Stimulated activated CD4-positive, alpha-beta T cell treated with anti-CD3 and anti-CD28 coated beads, Interleukin-2, amount 100 ng/mL, for 48 hours (primary cell): ENCODE results near the gene CXCL10.
"Not testable (repeated sequence)": the region's sequence is repeated elsewhere in the genome, so short reads cannot be mapped to it uniquely, and the experiment has no call there.

ENCODE experiments used
- DNase-seq, 2 donors: peaks; one replicate each; pipeline ENCODE4 v3.0.0-alpha.2; 2020

The CXCL10 gene

GRCh38 chr4:76023389-76023788, at the start of gene CXCL10:
Gene CXCL10 (minus strand): TSS chr4:76023497. CDS start chr4:76023431, 66 bp downstream.
- DNase-seq: no peak

- no peak for DNase-seq
These were observed 49.5 kb upstream of the CXCL10 start for GRCh38 chr4:76072760-76073159.

- DNase-seq: peak; percentile 67 to 79
These were observed 44.5 kb upstream of the CXCL10 start for GRCh38 chr4:76067652-76068286.

- DNase-seq: no peak
These were observed 43.2 kb upstream of the CXCL10 start for GRCh38 chr4:76066546-76066945.

DNA sequence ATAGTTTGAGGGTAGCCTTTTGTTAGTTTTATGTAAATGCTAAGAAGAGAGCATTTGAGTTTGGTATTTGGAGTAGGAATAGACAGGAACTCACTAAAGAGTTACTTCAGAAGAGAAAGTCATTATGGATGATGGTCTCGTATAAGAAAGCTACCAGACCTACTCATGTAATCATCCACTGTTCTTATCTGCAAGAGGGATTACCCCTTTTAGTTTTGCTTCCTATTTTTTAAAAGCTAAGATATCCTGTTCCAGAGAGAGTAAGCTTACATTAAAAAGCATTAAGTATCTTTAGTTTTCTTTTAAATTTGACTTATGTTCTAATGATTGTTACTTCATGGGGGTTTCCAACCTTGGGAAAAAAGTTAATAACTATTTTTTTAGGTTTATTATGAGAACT, 38.7 kb upstream of the CXCL10 start:
- no peak for DNase-seq

DNA sequence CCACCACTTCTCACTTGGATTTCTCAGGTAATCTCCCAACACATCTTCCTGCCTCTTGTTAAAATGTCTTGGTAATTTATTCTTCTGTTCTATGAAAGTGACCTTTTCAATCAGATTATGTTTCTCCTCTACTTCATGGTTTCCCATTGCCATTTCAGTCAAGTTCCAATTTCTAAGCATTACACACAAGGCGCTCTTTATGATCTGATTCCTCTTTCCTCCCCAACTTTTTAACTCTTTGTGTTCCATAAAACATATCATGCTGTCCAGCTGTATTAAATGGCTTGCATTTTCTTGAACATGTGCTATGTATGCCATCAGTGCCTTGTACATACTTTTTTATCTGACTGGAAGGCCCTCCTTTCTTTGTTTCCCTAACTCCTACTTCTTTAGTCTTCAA, 38.1 kb upstream of the CXCL10 start:
- no peak for DNase-seq

- DNase-seq: no peak
These were observed 37.2 kb upstream of the CXCL10 start for GRCh38 chr4:76060506-76060905.

DNA sequence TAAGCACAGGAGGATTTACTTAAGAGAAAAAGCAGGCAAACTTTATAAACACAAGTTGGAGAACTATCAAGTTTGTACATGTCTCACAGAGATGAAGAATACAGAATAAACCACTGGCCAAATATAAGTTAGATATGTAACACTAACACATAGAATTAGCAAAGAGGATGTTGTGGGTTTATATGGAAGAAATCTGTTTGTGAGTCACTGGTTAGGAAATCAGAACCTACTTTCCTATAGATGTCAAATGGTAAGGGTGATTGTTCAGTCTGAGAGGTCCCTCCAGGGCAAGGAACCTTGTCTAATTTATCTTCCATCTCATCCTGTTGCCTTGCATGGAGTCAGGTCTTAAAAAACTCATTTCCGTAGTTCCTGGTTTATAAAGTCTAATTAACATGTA, 36.5 kb upstream of the CXCL10 start:
- no peak for DNase-seq

DNA sequence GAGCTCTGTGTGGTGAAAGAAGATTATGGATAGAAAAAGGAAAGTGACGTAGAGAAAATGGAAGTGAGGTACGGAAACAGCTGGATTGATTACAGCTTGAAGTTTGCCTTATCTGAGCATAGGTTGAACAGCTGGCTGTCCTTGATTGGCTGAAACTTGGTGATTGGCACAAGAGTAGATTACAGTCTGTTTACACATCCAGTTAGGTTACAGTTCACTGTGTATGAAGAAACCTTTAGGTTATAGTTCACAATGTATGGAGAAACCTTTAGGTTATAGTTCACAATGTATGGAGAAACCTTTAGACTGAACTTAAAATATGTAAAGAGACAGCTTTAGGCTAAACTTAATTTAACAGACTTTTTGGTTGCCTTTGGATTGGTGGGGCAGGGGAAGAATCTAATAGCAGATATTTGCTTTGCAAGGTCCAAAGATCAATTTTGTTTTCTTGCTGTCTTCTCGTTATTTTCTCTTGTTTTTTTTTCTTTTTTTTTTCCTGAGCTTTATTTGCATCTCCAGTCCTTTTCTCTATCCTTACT, 35.7 kb upstream of the CXCL10 start:
- no peak for DNase-seq

DNA sequence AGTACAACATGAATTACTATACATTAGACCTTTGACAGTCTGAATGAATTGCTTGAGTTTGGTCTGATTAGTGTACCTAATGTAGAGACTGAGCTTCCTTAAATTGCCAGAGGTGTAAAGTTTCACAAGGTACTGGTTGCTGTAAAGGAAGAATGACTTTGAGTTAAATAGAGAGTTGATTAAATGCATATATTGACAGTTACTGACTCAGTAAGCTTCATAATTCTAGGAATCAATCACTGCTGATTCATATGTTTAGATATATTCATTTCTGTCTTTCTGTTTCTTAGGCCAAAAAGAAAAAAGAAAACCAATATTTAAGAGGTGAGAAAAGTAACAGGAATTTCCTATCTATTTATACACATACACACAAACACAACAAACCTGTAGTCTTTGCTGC, 35.0 kb upstream of the CXCL10 start:
- no peak for DNase-seq

GRCh38 chr4:76055421-76055820, 32.1 kb upstream of the CXCL10 start:
- no peak for DNase-seq

GRCh38 chr4:76055016-76055415, 31.7 kb upstream of the CXCL10 start:
- peak in 1 of 2 donors; percentile 7 for DNase-seq

DNA sequence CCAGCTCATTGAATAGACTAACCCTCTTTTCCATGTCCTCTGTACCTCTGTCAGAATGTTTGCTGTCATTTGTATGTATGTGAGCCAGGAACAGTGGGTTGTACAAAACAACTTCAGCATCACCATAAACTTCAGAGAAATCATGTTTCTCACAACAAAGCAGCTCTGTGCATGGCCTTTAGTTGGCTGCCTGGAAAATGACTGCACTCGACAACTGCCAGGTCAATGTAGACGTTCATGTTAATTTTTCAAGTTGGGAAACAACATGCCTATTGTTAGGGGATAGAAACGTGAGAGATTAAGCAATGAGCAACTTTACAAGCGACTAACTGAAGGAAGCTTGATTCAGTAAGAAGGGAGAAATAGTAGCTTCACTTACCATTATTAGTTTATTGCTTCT, 30.4 kb upstream of the CXCL10 start:
- DNase-seq: no peak

DNA sequence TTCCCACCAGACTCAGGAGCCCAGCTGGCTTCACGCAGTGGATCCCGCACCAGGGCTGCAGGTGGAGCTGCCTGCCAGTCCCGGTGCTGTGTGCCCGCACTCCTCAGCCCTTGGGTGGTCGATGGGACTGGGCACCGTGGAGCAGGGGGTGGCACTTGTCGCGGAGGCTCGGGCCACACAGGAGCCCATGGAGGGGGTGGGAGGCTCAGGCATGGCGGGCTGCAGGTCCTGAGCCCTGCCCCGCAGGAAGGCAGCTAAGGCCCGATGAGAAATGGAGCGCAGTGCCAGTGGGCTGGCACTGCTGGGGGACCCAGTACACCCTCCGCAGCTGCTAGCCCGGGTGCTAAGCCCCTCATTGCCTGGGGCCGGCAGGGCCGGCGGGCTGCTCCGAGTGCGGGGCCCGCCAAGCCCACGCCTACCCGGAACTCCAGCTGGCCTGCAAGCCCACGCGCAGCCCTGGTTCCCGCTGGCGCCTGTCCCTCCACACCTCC, 27.3 kb upstream of the CXCL10 start:
- DNase-seq: not testable (repeated sequence)

DNA sequence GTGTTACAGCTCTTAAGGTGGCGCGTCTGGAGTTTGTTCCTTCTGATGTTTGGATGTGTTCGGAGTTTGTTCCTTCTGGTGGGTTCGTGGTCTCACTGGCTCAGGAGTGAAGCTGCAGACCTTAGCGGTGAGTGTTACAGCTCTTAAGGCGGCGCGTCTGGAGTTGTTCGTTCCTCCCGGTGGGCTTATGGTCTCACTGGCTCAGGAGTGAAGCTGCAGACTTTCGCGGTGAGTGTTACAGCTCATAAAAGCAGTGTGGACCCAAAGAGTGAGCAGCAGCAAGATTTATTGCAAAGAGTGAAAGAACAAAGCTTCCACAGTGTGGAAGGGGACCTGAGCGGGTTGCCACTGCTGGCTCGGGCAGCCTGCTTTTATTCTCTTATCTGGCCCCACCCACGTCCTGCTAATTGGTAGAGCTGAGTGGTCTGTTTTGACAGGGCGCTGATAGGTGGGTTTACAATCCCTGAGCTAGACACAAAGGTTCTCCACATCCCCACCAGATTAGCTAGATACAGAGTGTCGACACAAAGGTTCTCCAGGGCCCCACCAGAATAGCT, 26.6 kb upstream of the CXCL10 start:
- not testable (repeated sequence) for DNase-seq

GRCh38 chr4:76044686-76045085, 21.4 kb upstream of the CXCL10 start:
- not testable (repeated sequence) for DNase-seq

DNA sequence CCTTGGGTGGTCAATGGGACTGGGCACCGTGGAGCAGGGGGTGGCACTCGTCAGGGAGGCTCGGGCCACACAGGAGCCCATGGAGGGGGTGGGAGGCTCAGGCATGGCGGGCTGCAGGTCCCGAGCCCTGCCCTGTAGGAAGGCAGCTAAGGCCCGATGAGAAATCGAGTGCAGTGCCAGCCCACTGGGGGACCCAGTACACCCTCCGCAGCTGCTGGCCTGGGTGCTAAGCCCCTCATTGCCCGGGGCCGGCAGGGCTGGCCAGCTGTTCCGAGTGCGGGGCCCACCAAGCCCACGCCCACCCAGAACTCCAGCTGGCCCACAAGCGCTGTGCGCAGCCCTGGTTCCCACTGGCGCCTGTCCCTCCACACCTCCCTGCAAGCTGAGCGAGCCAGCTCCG, 20.0 kb upstream of the CXCL10 start:
- DNase-seq: not testable (repeated sequence)

- not testable (repeated sequence) for DNase-seq
These were observed 19.1 kb upstream of the CXCL10 start for GRCh38 chr4:76042241-76042998.

- no peak for DNase-seq
These were observed 13.6 kb upstream of the CXCL10 start for GRCh38 chr4:76036855-76037254.

GRCh38 chr4:76035799-76036380, 12.6 kb upstream of the CXCL10 start, which contains the start of gene CXCL11:
Gene CXCL11 (minus strand): TSS chr4:76036070. CDS start chr4:76035987, 83 bp downstream.
- no peak for DNase-seq

DNA sequence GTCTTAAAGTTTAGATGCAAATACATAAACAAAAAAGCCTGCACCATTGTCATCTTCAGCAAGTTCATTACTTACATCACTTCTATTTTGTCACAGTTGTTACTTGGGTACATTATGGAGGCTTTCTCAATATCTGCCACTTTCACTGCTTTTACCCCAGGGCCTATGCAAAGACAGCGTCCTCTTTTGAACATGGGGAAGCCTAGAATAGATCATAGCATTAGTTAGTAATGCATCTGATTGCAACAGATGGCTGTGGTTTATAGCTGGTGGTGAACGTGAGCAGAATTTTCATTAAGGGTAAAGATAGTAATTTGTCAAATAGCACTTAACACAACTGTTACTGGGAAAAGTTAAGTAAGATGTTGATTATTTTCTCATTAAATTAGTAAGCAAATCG, 11.8 kb upstream of the CXCL10 start:
- no peak for DNase-seq

DNA sequence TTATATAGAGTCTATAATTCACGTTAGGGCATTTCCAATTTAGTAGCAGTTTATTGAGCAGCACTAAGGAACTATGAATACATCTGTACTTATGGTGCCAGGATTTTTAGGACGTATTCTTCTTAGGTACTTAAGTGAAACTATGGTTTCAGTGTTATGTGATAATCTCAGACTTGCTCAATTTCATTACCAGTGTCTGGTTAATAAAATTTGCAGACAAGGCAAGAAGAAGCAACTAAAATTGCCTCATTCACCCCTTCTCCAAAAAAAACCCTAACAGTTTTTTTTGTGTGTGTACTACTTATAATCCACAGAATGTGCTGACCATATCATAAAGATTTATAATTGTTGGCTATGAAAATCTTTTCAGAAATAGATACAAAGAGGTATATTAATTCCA, 6.0 kb upstream of the CXCL10 start:
- DNase-seq: no peak

GRCh38 chr4:76028350-76028765, 5.1 kb upstream of the CXCL10 start:
- DNase-seq: no peak
